GM19468 (cell line): ENCODE results near the gene PADI2.

Source experiments
- ATAC-seq: cut with Tn5 transposase; IDR thresholded peaks from one replicate; pipeline ENCODE4 v1.9.1; 2021; ENCODE audit warnings: mild to moderate bottlenecking, moderate library complexity, moderate number of reproducible peaks; ENCODE audit not compliant: unreplicated experiment; ENCODE audit errors: extremely low read depth

The PADI2 gene

DNA sequence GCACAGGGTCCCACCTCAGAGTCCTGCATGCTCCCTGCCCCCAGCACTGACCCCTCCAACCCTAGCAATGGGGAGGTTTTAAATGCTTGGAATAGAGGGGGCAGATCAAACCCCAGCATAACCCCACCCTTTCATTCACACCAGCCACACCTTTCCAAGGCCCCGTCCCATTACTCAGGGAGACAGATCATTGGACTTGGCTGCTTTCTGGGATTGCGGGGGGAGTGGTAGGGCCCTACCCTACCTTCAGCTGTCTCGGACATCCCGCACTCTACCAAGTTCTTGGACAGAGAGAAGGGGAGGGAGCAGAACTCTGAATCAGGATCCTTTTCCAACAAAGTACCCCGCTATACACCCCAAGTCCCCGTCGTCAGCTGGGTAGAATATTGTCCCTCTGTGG lies 983 bp downstream of the PADI2 start:
- ATAC-seq = no peak

- no peak for ATAC-seq
These were observed 1.6 kb downstream of the PADI2 start for GRCh38 chr1:17117451-17118265.

DNA sequence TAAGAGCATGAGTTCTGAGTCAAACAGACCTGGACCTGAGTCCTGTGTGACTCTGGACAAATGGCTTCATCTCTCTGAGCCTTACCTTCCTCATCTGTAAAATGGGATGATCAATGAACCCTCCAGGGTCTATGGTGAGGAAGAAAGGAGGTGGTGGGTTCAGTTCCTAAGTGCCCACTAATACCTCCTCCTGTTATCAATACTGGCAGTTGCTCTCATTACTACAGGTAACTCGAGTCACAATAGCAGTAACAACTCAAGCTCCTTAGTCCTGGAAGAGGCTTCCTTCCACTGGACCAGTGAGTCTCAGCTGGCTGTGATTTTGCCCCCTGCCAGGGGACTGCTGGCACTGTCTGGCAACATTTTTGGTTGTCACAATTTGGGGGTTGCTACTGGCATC lies 2.6 kb downstream of the PADI2 start:
- ATAC-seq = no peak

- no peak for ATAC-seq
These were observed 5.3 kb downstream of the PADI2 start for GRCh38 chr1:17113963-17114362.

DNA sequence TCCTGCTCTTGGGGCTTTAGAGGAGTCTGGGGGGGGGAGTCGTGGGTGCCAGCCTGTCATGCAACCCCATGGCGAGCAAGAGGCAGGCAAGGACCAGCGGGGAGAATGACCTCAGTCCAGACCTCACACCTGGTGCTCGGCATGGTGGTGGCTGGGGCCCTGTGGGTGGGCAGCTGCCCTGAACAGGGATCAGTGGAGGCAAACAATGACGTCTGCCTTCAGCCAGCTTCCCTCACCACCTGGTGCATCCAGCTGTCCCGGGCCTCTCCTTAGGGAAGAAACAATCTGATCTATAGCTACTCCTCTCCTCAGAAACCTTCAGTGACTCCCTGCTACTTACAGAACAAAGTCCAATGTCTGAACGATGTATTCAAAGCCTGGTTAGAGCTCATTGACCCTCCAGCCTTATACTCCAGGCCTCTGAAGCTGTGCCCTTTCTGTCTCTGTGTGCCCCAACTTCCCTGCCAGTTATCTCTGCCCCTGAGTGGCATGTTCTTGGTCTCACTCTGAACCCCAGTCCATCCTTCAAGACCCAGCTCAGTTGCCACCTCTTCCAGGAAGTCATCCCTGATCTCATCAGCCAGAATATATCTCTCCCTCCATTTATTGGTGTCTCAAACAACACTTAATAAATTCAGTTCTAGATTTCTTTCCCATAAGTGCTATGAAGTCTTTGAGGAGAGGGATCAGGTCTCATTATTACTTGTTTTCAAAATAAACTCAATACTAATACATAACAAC lies 6.6 kb downstream of the PADI2 start:
- no peak for ATAC-seq

DNA sequence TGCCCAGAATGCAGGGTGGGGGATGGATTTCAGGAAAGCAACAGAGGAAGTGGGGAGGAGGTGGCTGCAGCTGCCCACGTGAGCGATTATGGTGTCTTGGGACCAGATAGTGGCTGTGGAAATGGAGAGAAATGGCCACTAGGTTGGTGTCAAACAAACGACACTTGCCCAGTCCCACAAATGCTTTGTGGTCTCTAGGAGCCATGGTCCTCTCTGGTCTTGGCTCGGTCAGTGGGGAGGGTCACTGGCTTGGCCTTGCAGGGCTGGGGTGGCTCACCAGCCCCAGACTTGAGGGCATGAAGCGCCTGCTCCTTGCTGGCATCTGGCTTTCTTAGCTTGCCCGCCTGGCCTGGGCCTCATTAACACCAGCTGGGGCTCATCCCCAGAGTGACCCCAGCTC lies 7.2 kb downstream of the PADI2 start:
- no peak for ATAC-seq

- ATAC-seq = no peak
These were observed 8.7 kb downstream of the PADI2 start for GRCh38 chr1:17110555-17110926.

DNA sequence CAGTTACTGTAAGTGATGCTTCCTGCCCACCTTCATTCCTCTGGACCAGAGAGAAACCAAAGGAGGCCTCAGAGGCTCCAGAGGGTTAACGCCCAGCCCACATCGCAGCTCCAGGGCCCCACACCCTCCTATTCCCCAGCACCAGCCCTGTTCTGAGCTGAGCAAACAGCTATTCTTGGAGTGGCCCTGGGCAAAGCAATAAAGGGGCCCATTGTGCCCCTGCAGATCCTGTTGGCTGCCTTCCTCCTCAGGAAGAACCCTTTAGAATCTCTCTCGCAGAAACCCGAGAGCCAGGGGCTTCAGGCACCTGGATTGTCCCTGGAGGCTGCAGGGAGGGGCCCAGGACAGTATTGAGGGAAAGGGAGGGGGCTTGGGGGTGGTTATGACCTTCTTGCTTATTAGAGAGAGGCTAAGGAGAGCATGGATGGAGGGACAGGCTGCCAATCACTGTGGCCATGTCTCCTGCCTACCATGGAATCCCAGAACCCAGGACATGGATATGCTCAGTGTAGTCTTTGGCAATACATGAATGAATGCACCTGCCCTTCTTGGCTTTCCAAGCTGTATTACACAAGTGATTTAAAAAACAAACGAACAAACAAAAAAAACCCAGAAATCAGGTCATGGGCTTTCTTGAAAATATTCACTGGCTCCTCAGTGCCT lies 9.2 kb downstream of the PADI2 start:
- ATAC-seq = no peak

DNA sequence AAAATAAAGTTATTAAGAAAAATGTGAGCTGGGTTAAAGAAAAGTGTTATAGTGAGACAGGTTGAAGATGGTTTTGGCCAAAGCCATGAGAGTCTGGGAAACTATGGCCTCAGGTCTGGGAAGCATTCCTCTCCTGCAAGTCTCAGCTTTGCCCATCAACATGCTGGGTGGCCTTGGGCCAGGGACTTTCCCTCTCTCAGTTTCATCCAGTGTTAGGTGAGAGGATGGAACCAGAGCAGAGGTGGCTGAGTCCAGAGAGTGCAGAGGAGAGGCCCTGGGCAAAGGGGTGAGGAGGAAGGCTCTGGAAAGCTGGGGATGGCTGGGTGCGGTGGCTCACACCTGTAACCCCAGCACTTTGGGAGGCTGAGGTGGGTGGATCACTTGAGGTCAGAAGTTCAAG lies 10.5 kb downstream of the PADI2 start:
- ATAC-seq = no peak

GRCh38 chr1:17108360-17108759 lies 10.9 kb downstream of the PADI2 start:
- ATAC-seq = no peak

- no peak for ATAC-seq
These were observed 14.5 kb downstream of the PADI2 start for GRCh38 chr1:17104782-17105181.

- no peak for ATAC-seq
These were observed 17.0 kb downstream of the PADI2 start for GRCh38 chr1:17102232-17102631.

- ATAC-seq = no peak
These were observed 18.0 kb downstream of the PADI2 start for GRCh38 chr1:17101261-17101660.

- no peak for ATAC-seq
These were observed 19.5 kb downstream of the PADI2 start for GRCh38 chr1:17099616-17100340.

DNA sequence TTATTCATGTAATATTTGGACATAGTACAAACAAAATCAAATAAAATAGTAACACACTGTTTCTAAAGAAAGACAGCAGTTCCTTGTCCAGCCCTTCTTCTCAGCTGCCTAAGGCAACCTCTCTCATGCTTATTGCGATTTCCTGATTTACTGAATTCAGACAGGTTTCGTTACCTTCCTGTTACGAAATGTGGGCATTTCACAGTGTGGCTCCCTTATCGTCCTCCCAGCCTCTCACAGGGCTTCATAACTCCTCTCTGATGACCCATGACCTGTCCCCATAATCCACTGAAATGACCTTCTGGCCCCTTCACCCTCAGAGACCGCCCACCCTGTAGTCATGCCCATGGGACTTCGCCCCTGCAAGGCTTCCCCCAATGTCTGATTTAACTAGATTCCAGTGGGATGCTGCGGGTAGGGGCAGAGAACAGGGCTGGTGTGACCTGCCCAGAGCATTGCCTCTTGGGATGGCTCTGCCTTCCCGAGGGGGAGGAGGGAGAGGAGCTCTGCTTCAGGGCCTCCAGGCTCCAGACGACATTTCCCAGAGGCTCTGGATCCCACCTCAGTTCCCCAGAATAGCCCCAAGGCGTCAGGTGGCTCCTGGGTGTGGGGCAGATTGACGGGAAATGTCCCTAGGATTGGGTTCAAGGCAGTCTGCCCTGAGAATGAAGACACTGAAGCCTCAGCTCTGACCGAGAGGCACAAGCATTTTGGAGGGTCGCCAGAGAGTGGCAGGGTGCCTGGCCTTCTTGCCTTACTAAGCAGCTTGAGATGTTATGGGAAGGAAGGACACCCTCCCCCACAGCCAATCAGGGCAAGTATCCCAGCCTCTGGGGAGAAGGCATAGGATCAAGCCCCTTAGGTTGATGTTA lies 20.6 kb downstream of the PADI2 start:
- no peak for ATAC-seq

GRCh38 chr1:17097787-17098186 lies 21.5 kb downstream of the PADI2 start:
- ATAC-seq = no peak

- ATAC-seq = no peak
These were observed 22.1 kb downstream of the PADI2 start for GRCh38 chr1:17097147-17097546.

DNA sequence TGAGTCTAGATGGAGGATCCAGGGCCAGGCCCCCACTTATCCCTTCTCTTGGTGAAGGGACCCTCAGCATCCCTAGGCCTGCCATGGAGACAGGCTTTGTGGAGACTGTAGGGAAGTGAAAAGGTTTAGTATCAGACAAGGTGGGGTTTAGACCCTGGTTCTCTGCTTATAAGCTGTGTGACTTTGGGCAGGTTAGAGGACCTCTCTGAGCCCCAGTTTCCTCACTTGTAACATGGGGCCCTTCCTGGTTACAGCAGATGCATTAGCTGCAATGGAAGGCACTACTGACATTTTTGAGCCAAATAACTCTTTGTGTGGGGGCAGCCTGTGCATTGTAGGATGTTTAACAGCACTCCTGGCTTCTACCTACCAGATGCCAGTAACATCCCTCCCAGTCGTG lies 22.7 kb downstream of the PADI2 start:
- no peak for ATAC-seq

DNA sequence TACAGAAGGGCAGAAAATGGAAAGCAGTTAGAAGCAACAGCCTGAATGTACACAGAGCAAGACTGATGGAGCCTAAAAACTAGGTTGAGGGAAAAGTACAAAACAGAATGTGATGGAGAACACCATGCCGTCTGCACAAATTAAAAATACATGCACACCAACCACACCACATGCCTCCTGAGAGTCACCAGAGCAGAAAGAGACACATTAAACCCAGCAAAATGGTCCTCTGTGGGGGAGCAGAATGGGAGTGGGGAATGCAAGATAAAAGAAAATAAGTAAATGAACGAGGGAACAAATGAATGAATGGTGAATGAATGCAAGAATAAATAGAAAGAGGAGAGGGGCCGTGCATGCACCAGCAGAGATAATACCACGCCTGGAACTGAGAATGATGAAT lies 24.1 kb downstream of the PADI2 start:
- no peak for ATAC-seq

- ATAC-seq = no peak
These were observed 24.6 kb downstream of the PADI2 start for GRCh38 chr1:17094664-17095063.
